Activated CD4-positive, CD25-positive, alpha-beta regulatory T cell treated with anti-CD3 and anti-CD28 coated beads, Interleukin-2, amount 50 U/mL, for 16 hours (primary cell): Measurements from ENCODE around the gene IER2.
"Not testable (repeated sequence)": the region's sequence is repeated elsewhere in the genome, so short reads cannot be mapped to it uniquely, and the experiment has no call there.

Experiments
- DNase-seq: peaks from one replicate; pipeline ENCODE4 v3.0.0-alpha.2; 2020; ENCODE audit warnings: low read depth, low spot score

Gene IER2

GRCh38 chr19:13198634-13199033 lies 48.4 kb downstream of the IER2 start:
- DNase-seq = no peak

- DNase-seq = not testable (repeated sequence)
Observed at GRCh38 chr19:13202112-13202511, 51.9 kb downstream of the IER2 start.
